Measurements from ENCODE around the gene PSMD13.
"Not testable (repeated sequence)": the region's sequence is repeated elsewhere in the genome, so short reads cannot be mapped to it uniquely, and the experiment has no call there.

The PSMD13 gene

GRCh38 chr11:250740-251299 is 14.0 kb downstream of the PSMD13 start:
- DNase-seq = no peak

GRCh38 chr11:251550-251949 is 14.8 kb downstream of the PSMD13 start:
- no peak for DNase-seq

GRCh38 chr11:252666-253065 is 15.9 kb downstream of the PSMD13 start:
- DNase-seq = no peak

GRCh38 chr11:253160-253885 is 16.5 kb downstream of the PSMD13 start:
- no peak for DNase-seq

GRCh38 chr11:253886-254270 is 17.1 kb downstream of the PSMD13 start:
- DNase-seq = no peak

GRCh38 chr11:255176-255575 is 18.4 kb downstream of the PSMD13 start:
- no peak for DNase-seq

- DNase-seq = no peak
Measured at GRCh38 chr11:255816-256215, 19.0 kb downstream of the PSMD13 start.

- no peak for DNase-seq
Measured at GRCh38 chr11:256952-257737, 20.4 kb downstream of the PSMD13 start.

- DNase-seq = no peak
Measured at GRCh38 chr11:257766-258493, 21.2 kb downstream of the PSMD13 start.

GRCh38 chr11:259413-259812 is 22.6 kb downstream of the PSMD13 start:
- DNase-seq = no peak

GRCh38 chr11:261624-262023 is 24.8 kb downstream of the PSMD13 start:
- no peak for DNase-seq

- no peak for DNase-seq
Measured at GRCh38 chr11:266676-267439, 30.1 kb downstream of the PSMD13 start.

- DNase-seq = no peak
Measured at GRCh38 chr11:267491-267994, 30.8 kb downstream of the PSMD13 start.

GRCh38 chr11:268716-269145 is 32.0 kb downstream of the PSMD13 start:
- DNase-seq = not testable (repeated sequence)

GRCh38 chr11:269146-269890 is 32.5 kb downstream of the PSMD13 start:
- DNase-seq = no peak

- DNase-seq = no peak
Measured at GRCh38 chr11:270451-271318, 33.9 kb downstream of the PSMD13 start.

GRCh38 chr11:271319-271715 is 34.5 kb downstream of the PSMD13 start:
- no peak for DNase-seq

- no peak for DNase-seq
Measured at GRCh38 chr11:272195-272930, 35.6 kb downstream of the PSMD13 start.

GRCh38 chr11:272931-273198 is 36.1 kb downstream of the PSMD13 start:
- DNase-seq = no peak

- no peak for DNase-seq
Measured at GRCh38 chr11:276219-276618, 39.4 kb downstream of the PSMD13 start.
